Fibroblast of peridontal ligament (primary cell): ENCODE measurements around the gene MBD2.

Experiments
- DNase-seq: peaks from one replicate; pipeline ENCODE4 v3.0.0-alpha.2; 2010; ENCODE audit errors: extremely low read depth

MBD2 gene

DNA sequence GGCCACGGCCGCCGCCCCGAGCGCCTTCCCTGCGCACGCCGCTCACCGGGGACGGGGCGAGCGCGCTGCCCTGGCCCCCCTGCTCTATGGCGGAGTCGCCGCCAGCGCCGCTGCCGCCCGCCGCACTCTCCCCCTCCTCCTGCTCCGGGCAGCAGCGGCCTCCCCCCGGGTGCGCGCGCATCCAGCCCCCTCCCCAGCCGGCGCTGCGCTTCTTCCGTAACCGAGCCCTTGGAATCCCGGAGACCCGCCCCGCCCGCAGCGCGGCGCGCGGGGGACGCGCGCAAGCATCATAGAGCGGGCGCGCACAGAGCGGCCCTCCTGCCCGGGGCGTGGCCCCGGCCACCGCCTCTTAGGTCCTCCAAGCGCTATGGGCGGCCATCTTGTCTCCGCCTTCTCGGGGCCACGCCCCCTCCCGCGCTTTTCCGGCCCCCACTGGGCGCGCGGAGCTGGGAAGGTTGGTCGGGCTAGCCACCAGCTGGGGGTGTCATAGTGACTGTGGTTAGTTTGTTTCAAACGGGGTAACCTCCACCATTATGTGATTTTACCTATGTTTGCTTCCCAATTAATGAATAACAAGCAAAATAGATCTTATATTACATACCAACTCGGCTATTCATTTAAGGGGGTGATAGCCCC, at the start of gene MBD2:
Gene MBD2 (minus strand): TSS at position 291 of the 636 bp plus-strand sequence. CDS start 110 bp downstream, at position 181.
- DNase-seq = peak; percentile 92

GRCh38 chr18:54269893-54270844, 45.7 kb upstream of the MBD2 start:
- DNase-seq = peak; percentile 44

DNA sequence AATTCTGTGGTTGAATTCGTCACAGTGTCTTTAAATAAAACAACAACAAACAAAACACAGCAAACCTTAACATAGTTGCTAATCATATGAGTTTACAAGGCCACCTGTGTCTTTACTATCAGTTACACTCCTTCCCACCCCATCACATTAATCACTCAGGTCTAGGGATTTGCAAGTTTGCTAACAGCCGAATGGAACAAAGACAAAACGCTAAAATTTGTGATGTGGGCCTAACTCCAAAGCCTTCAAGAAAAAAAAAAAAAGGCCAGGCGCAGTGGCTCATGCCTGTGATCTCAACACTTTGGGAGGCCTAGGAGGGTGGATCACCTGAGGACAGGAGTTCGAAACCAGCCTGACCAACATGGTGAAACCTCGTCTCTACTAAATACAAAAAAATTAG, 44.3 kb upstream of the MBD2 start:
- DNase-seq = peak; percentile 11

DNA sequence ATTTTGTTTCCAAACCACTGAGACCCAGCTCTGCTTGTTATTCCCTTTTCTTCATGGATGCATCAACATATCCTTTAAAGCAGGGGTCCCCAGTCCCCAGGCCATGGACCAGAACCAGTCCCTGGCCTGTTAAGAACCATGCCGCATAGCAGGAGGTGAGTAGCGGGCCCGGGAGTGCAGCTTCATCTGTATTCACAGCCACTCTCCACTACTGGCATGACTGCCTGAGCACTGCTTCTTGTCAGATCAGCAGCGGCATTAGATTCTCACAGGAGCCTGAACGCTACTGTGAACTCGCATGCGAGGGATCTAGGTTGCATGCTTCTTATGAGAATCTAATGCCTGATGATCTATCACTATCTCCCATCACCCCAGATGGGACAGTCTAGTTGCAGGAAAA, 43.2 kb upstream of the MBD2 start:
- no peak for DNase-seq

GRCh38 chr18:54263904-54264336, 39.5 kb upstream of the MBD2 start:
- no peak for DNase-seq

DNA sequence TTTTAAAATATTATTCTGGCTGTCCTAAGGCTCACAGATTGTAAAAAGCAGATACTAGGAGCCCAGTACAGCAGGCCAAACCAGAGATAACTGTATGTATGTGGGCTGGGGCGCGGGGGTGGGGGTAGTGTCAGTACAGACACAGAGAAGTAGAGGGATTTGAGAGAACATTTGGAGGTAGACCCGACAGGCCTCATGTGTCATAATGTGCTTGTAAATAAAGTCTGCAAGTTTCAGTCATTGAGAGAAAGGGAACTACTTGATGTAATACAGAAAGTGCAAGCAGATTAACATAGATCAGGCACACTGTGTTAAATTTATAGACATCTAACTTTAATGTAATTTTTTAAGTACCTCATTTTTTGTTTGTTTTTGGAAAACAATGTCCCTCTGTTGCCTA, 37.4 kb upstream of the MBD2 start:
- no peak for DNase-seq

DNA sequence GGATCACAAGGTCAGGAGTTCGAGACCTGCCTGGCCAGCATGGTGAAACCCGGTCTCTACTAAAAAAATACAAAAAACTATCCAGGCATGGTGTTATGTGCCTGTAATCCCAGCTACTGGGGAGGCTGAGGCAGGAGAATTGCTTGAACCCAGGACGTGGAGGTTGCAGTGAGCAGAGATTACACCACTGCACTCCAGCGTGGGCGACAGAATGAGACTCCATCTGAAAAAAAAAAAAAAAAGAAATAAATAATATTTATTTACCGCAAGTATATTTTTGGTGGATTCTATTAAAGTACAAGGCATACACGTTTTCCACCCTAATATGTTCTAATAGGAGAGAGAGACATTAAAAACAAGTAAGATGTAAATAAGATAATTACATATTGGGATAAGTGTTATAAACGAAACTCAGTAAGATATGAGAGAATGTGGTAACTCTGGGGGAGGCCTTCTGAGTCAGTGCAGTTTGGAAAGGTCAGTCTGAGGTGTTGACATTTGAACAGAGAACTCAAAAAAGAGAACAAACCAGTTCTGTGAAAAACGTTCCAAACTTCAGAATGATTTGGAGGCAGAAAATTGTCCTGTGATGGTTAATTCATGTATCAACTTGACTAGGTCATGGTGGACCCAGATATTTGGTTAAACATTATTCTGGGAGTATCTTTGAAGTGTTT, 36.1 kb upstream of the MBD2 start:
- peak; percentile 17 for DNase-seq

- DNase-seq = peak; percentile 9
These were observed 33.3 kb upstream of the MBD2 start for GRCh38 chr18:54257818-54258217.

DNA sequence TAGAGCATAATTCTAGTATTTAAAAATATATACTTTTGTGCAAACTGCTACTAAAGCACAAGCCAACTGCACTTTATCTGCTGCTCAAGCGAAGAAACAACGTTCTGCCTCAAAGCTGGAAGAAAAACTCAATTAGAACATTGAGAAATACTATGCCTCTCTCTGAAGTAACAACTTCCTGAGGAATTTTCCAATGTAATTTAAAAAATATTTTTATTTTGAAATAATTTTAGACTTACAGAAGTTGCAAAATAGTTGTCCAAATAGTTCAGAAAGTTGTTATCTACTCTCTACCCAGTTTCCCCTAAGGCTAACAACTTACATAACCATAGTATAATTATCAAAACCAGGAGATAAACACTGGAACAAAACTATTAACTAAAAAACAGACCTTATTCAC, 32.5 kb upstream of the MBD2 start:
- peak; percentile 37 for DNase-seq

DNA sequence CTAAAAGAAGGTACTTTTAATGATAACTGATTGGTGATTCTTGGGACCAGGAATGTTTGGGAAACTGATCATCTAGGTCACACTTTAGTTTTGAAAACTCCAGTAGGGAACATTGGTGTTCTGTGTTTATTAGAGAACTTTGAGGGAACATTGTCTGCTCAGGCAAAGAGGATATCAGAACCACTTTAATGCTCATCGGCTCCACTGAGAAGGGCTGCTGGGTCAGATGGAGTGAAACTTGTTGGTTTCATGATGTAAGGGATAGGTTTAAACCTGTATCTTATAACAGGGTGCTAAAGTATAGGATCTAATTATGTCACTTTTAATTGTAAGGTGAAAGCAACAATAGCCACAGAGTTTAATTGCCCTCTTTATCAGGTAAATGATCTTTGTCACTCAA, 30.7 kb upstream of the MBD2 start:
- no peak for DNase-seq

DNA sequence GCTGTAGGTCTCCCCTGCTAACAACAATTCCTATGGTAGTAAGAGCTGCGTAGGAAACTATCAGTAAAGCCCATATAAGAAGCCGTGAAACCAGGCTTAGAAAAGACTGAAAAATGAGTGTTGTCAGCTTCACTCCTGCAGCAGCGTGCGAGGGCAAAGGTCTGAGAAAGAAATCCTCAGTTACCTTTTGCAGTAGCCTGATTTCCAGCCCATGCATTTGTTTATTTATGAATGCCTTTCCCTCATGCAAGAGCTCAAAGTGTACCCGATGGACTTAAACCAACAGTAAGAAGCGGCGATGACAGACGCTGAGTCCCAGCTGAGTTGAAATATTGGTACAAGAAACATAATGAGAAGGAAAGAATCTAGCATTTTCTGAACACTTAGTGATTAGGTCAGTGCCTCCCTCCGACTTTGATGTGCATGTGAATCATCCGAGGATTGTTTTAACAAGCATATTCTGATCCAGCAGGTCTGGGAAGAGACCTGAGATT, 29.8 kb upstream of the MBD2 start:
- DNase-seq = no peak

DNA sequence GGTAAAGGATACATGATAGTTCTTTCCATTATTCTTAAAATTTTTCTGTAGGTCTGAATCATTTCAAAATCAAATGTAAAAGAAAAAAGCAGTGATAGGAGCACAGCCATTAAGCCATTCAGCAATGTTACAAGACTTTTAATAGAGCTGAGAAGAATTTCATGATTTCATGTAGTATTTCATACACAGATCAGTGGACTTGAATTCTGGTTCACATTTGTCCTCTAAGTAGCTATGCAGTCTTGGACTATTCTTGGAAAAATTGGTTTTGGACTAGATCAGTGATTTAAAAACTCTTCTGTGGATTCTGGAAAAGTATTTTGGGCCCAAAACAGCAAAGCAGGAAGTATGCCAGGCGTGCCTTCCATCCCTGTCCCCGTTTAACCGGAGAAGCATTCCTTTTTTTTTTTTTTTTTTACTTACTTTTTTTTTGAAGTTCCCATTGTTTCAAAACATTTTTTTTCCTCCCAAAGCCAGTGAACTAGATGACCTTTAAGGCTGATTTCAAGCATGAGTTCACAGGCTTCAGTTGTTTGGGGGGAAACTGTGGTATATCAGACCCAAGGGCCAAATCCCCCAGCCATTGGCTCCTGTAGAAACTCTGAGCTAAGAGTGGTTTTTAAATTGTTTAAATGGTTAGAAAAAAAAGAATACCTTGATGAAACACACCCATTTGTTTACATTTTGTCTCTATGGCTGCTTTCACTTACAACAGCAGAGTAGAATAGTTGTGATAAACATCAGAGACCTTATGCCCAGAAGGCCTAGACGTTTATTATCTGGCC, 27.3 kb upstream of the MBD2 start:
- DNase-seq = no peak

DNA sequence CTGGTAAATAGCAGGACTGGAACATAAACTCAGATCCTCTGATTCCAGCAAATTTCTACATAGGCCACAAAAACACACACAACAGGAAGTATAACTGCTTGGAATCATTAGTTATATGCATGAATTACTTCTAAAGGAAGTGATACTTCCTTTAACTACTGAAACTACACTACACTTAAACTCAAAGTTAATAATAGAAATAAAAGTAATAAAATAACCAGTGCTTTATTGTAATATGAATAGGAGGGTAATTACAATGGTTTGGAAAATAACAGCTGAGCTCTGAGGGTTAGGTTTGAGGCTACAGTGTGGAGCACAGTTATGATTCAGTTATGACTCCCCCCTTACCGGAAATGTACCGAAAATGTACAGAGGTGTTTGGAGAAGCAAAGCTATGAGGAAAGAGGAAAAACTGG, 26.4 kb upstream of the MBD2 start:
- DNase-seq = no peak

DNA sequence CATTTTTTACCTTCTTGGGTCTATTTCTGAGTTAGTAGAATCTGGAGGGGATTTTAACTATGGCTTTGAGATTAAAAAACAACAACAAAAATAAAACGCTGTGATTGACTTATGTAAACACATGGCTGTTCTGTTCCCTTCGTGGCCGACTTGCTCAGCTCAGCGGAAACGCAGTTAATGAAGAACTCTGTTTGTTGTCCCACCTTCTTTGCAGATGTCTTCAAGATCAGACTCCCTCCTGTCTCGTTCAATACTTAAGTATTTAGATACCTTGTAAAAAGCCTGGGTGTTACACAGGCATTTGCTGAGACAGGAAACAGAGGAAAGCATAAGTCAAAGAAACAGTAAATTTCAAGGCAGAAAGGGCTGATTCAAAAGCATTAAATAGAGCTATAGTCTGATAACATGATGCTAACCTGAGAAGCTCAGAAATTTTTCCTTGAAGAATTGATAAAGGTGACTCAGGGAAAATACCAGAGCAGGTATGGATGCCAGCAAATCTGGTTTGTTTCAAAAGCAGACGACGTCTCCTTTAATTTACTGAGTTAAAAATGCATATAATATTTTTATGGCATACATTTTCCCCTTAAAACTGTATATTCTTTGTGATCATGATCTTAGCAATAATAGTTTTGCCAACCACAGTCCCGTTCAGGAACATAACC, 23.2 kb upstream of the MBD2 start:
- DNase-seq = no peak

GRCh38 chr18:54242327-54242726, 17.9 kb upstream of the MBD2 start:
- DNase-seq = no peak

DNA sequence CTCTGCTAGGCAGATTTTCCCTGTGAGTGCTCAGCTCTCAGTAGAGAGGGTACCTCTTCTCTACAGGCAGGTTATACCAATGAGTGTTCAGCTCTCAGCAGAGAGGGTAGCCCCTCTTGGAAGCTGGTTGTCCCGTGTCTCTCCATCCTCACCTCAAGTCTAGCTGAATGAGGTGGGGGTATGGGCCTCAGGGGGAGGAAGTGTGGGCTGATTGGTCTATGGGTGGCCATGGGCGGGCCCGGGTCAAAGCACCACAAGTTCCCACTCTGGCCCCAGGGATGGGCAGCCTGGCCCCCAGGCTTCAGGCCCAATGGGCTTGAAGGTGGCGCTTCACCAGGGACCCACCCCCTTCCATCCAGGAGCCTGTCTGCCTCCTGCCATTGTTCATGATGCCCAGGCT, 17.0 kb upstream of the MBD2 start:
- no peak for DNase-seq

DNA sequence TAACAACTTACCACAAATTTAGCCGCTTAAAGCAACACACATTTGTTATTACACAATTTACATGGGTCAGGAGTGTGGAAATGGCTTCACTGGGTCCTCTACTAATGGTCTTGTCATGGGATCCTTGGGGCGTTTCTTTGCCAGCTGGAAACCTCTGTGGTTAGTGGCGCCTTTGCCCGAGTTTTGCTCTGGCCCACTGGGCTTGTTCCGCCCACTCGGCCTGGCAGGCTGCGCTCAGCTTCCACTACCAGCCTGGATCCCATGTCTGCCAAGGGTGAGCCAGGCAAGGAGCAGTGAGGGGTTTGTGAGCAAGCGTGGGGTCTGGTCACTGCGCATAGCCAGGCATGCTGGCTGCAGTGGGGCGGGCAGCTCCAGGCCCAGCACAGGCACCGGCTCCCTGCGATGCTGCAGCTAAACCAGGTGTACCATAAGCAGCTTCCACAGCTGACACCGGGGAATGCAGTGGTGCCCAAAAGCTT, 16.2 kb upstream of the MBD2 start:
- DNase-seq = peak; percentile 63

- no peak for DNase-seq
These were observed 15.1 kb upstream of the MBD2 start for GRCh38 chr18:54239601-54240000.

DNA sequence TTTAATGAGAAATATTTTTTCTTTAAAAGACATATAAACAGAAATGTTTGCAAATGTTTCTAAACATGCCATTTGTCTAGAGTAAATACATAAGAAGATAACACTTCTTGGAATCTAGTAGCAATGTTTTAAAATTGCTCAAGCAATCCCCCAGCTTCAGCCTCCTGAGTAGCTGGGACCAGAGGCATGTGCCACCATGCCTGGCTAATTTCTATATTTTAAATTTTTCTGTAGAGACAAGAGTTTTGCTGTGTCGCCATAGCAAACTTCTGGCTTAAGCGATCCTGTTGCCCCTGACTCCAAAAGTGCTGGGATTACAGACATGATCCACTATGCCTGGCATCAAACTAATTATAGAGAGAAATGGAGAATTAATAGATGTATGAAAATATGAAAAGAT, 14.6 kb upstream of the MBD2 start:
- DNase-seq = no peak

DNA sequence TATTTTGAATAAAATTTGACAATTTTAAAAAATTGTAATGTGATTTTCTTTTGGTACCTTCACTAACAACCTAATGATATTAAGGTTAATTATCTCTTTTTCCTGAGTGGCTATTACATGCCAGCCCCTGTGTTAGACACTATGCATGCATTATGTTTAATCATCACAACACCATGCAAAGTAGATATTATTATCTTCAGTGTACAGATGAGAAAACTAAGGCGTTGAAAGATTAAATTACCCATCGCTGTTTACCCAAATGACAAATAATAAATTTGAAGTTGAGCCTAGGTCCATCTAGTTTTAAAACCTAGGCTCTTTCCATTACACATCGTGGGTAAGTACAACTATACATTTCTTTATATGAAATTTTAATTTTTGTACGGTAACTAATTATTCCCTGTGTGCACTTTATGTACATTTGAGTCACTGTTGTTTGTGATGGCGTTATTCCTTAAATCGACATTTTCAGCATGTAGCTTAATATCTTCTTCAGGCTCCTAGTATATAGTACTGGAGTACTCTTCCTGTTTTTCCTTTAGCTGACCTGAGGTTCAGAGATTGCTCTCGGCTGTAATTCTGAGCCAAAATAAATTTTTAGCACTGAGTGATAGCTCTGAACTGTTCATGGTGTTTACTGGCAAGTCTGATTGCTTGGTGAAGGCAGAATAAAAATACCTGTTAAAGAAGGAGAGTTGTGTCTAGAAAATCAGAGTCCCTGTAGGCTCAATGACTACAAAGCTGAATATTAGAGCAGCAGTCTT, 13.9 kb upstream of the MBD2 start:
- no peak for DNase-seq
